NB4 (cell line): Measurements from ENCODE around the gene ARHGAP25.

Experiments used
- DNase-seq: peaks from one replicate; pipeline ENCODE4 v3.0.0; 2010; ENCODE audit warnings: low read depth
- H3K4me3 ChIP-seq: one replicate; pipeline ENCODE4 v1.5.1; 2011; ENCODE audit warnings: mild to moderate bottlenecking, low read depth, low read length, moderate library complexity
- CTCF ChIP-seq: IDR thresholded peaks from one replicate; pipeline ENCODE4 v1.5.1; 2012; ENCODE audit warnings: low read depth, low read length
- MAX ChIP-seq: IDR thresholded peaks from 2 replicates; pipeline ENCODE4 v1.6.1; 2011; ENCODE audit warnings: low read depth, low read length
- MYC ChIP-seq: IDR thresholded peaks from 2 replicates; pipeline ENCODE4 v1.6.1; 2011; ENCODE audit warnings: low read depth, low read length
- POLR2A ChIP-seq: IDR thresholded peaks from 2 replicates; pipeline ENCODE4 v1.6.1; 2011; ENCODE audit warnings: mild to moderate bottlenecking; ENCODE audit not compliant: insufficient read length; ENCODE audit errors: extremely low read depth

The ARHGAP25 gene

GRCh38 chr2:68790600-68790999 lies 56.0 kb downstream of the ARHGAP25 start:
- H3K4me3 ChIP-seq: no peak overlapping the region
- no peak for TF ChIP-seq MYC
- TF ChIP-seq MAX: no peak
- TF ChIP-seq CTCF: no peak
- no peak for TF ChIP-seq POLR2A
- DNase-seq: no peak

- TF ChIP-seq MYC: no peak
- no peak for TF ChIP-seq POLR2A
- no peak for TF ChIP-seq CTCF
- no peak for TF ChIP-seq MAX
- H3K4me3 ChIP-seq: no peak overlapping the region
- DNase-seq: no peak
These were observed 57.3 kb downstream of the ARHGAP25 start for GRCh38 chr2:68791914-68792313.

GRCh38 chr2:68792751-68793150 lies 58.1 kb downstream of the ARHGAP25 start:
- H3K4me3 ChIP-seq: no peak overlapping the region
- DNase-seq: no peak
- TF ChIP-seq MAX (no peak), MYC (no peak), POLR2A (no peak), CTCF (no peak)

GRCh38 chr2:68796295-68796905 lies 61.8 kb downstream of the ARHGAP25 start:
- TF ChIP-seq POLR2A (no peak), MAX (no peak), CTCF (no peak), MYC (no peak)
- peak; percentile 82 for DNase-seq
- no peak overlapping the region for H3K4me3 ChIP-seq

- peak; percentile 33 for DNase-seq
- no peak overlapping the region for H3K4me3 ChIP-seq
- TF ChIP-seq MAX (no peak), POLR2A (no peak), CTCF (no peak), MYC (no peak)
These were observed 64.0 kb downstream of the ARHGAP25 start for GRCh38 chr2:68798569-68798968.
